Stomach (tissue), 9 donors: ENCODE results near the gene USB1. TPM values are rescaled to one million over a fixed set of nuclear protein-coding genes. Genes with fewer than 3 reads are reported as not detected.

Source experiments
- DNase-seq, 2 donors: peaks; one replicate each; pipeline versions ENCODE4 v3.0.0 to v3.0.0-alpha.2; 2013 to 2019
- H3K27ac ChIP-seq, 5 donors: fragments of 200-600 bp in 4 of 5; sonication (generic) in 4 of 5; one replicate each; pipeline ENCODE4 v1.5.1; 2013 to 2019; ENCODE audit warnings: mild to moderate bottlenecking in 1 of 5, moderate library complexity in 1 of 5
- H3K27me3 ChIP-seq, 3 donors: fragments of 200-600 bp; sonication (generic); one replicate each; pipeline ENCODE4 v1.5.1; 2017 to 2019; ENCODE audit warnings: mixed run types in 1 of 3
- H3K36me3 ChIP-seq, 4 donors: fragments of 200-600 bp; sonication (generic); 1 replicate in 3 of 4; 2 replicates in 1 of 4; pipeline ENCODE4 v1.5.1; 2016 to 2019
- H3K4me1 ChIP-seq, 4 donors: fragments of 200-600 bp; sonication (generic); one replicate each; pipeline ENCODE4 v1.5.1; 2016 to 2019
- H3K4me3 ChIP-seq, 4 donors: fragments of 200-600 bp; sonication (generic) in 3 of 4; one replicate each; pipeline ENCODE4 v1.5.1; 2016 to 2019; ENCODE audit warnings: mild to moderate bottlenecking in 1 of 4
- H3K9me3 ChIP-seq, 4 donors: fragments of 200-600 bp; sonication (generic); one replicate each; pipeline ENCODE4 v1.5.1; 2016 to 2019
- CTCF ChIP-seq, 7 experiments: fragments of 450-650 bp in 4 of 7; fragments of 200-600 bp in 3 of 7; sonication (generic) in 3 of 7; IDR thresholded peaks; one replicate each; pipeline ENCODE4 v1.5.1; 2016 to 2019; ENCODE audit warnings: antibody characterized with exemption in 7 of 7, control low read depth in 2 of 7, mild to moderate bottlenecking in 1 of 7
- EP300 ChIP-seq: sonication (generic); formaldehyde crosslinking; IDR thresholded peaks from one replicate; pipeline ENCODE4 v1.6.1; 2017; ENCODE audit warnings: antibody characterized with exemption
- POLR2A ChIP-seq, 4 donors: fragments of 450-650 bp; IDR thresholded peaks; one replicate each; pipeline ENCODE4 v1.6.1; 2016; ENCODE audit warnings: antibody characterized with exemption in 4 of 4, control low read depth in 2 of 4, mild to moderate bottlenecking in 1 of 4, moderate library complexity in 1 of 4
- POLR2AphosphoS5 ChIP-seq, 3 donors: sonication (generic); formaldehyde crosslinking; IDR thresholded peaks; one replicate each; pipeline ENCODE4 v1.6.1; 2016; ENCODE audit warnings: antibody characterized with exemption in 3 of 3
- WGBS, 5 donors: extraction: QIAGEN DNeasy Blood & Tissue Kit in 3 of 5; methylation state at CpG; one replicate each; pipeline versions ENCODE4 v1.1.5 to v1.1.7; 2013 to 2018; 5-methylcytosine and 5-hydroxymethylcytosine counted together
- intact Hi-C: fragments of 100-400 bp; cut with DNase I; formaldehyde crosslinking; loops from one replicate; pipeline ENCODE4 v1.15.1; 2023; ENCODE audit warnings: low total_unique reads
- polyA plus RNA-seq, 3 donors: library from polyadenylated mRNA; stranded (reverse); fragments of 200-250 nt; gene quantifications; one replicate each; pipeline ENCODE4 v1.2.3, GENCODE V29; 2013
- total RNA-seq, 5 donors: library from RNA; depleted of rRNA; stranded (reverse); fragments of >200 nt; gene quantifications; one replicate each; pipeline versions ENCODE4 v1.1.0 to v1.2.3, GENCODE V29; 2014 to 2016
- donor health status: healthy with polysubstance abuse.
- donor health status: Bipolar disorder and iron deficiency.
- donor health status: healthy.

The USB1 gene
- total and polyA plus RNA-seq, 8 donors, result 4.1 to 54.0 (median 23.4) TPM

DNA sequence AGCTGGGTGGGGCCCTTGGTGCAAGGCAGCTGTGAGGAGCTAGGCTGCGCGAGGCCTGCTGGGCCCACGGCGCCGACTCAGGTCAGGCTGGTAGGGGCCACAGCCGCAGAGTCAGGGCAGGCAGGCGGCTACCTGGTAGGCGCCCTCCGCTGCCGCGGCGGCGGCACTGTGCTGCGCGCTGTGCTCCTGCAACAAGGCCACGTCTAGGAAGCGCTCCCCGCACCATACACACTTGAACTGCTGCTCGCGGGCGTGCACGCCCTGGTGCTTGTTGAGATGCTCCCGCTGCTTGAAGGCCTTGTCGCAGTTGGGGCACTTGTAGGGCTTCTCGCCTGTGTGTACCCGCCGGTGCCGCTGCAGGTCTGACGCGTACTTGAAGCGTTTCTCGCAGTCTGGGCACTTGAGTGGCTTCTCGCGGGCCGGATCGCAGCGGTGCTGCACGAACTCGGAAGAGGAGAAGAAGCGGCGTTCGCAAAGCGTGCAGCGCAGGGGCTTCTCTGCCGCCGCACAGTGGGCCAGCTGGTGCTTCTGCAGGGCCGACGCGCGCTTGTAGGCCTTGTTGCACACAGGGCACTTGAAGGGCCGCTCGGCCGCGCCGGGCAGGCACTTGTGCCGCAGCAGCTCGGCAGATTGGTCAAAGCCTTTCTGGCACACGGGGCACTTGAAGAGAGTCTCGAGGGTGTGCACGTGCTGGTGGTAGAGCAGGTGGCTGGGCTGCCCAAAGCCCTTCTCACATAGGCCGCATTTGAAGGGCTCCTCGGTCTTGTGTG lies 4.6 kb upstream of the USB1 start:
- intact Hi-C loops, result loop anchor here (5.0 kb wide), 1 partner anchor 94 kb away; no protein-coding TSS in a partner anchor

GRCh38 chr16:57997176-57997527 lies 4.1 kb upstream of the USB1 start:
- intact Hi-C loops, result loop anchor here (5.0 kb wide), 1 partner anchor 95 kb away; no protein-coding TSS in a partner anchor
- Histone ChIP-seq H3K27me3 (no peaks in the 10 kb centered on the region), H3K4me3 (no peak overlapping the region), H3K27ac (no peak overlapping the region), H3K4me1 (peaks cover 20 to 60% (median 40%) of the 10 kb centered on the region in 4 donors), H3K9me3 (no peaks in the 10 kb centered on the region), H3K36me3 (peaks cover 30 to 55% (median 47%) of the 10 kb centered on the region in 4 donors)
- 94 to 98% (median 96%) methylated on average over 34 to 35 of the region's 35 CpGs for WGBS, 5 donors
- TF ChIP-seq POLR2AphosphoS5 (IDR thresholded peaks at IDR 0.05), result no peak
- no peak for TF ChIP-seq EP300
- no peak for TF ChIP-seq CTCF (IDR thresholded peaks at IDR 0.05)
- TF ChIP-seq POLR2A (IDR thresholded peaks at IDR 0.05), result no peak
- DNase-seq, result no peak

More for the DNA sequence above, 4.6 kb upstream of the USB1 start:
- H3K27ac ChIP-seq, result no peak overlapping the region
- H3K4me1 ChIP-seq, result peaks cover 18 to 54% (median 34%) of the 10 kb centered on the region in 4 donors
- H3K9me3 ChIP-seq, result no peaks in the 10 kb centered on the region
- no peak overlapping the region for H3K4me3 ChIP-seq
- peaks cover 30 to 55% (median 47%) of the 10 kb centered on the region in 4 donors for H3K36me3 ChIP-seq
- DNase-seq, result no peak
- WGBS, 5 donors, result 96 to 97% (median 96%) methylated on average over 55 to 62 of the region's 62 CpGs
- TF ChIP-seq CTCF (IDR thresholded peaks at IDR 0.05), result no peak
- no peak for TF ChIP-seq POLR2AphosphoS5 (IDR thresholded peaks at IDR 0.05)
- no peak for TF ChIP-seq POLR2A (IDR thresholded peaks at IDR 0.05)
- TF ChIP-seq EP300, result no peak
- no peaks in the 10 kb centered on the region for H3K27me3 ChIP-seq

GRCh38 chr16:57997528-57998265 lies 3.5 kb upstream of the USB1 start:
- Histone ChIP-seq H3K36me3 (peaks cover 30 to 60% (median 51%) of the 10 kb centered on the region in 4 donors), H3K27me3 (no peaks in the 10 kb centered on the region), H3K4me3 (peak overlapping the region in 1 of 4 donors; percentile 6), H3K27ac (peak overlapping the region in 2 of 5 donors; percentile 93 to 94), H3K9me3 (no peaks in the 10 kb centered on the region), H3K4me1 (peaks cover 20 to 64% (median 43%) of the 10 kb centered on the region in 4 donors)
- WGBS, 5 donors, result 92 to 99% (median 96%) methylated on average over 26 to 36 of the region's 36 CpGs
- intact Hi-C loops, result loop anchor here (5.0 kb wide), 1 partner anchor 95 kb away; no protein-coding TSS in a partner anchor
- TF ChIP-seq EP300, result no peak
- DNase-seq, result no peak

GRCh38 chr16:57998486-57998885 lies 2.7 kb upstream of the USB1 start:
- H3K36me3 ChIP-seq, result peaks cover 30 to 61% (median 57%) of the 10 kb centered on the region in 4 donors
- WGBS, 5 donors, result 49 to 79% (median 64%) methylated on average over 7 to 8 of the region's 8 CpGs
- no peak overlapping the region for H3K4me3 ChIP-seq
- DNase-seq, result peak in 1 of 2 donors; percentile 46
- no peaks in the 10 kb centered on the region for H3K9me3 ChIP-seq
- H3K27me3 ChIP-seq, result no peaks in the 10 kb centered on the region
- no peak for TF ChIP-seq POLR2AphosphoS5 (IDR thresholded peaks at IDR 0.05)
- TF ChIP-seq CTCF (IDR thresholded peaks at IDR 0.05), result no peak
- no peak for TF ChIP-seq EP300
- TF ChIP-seq POLR2A (IDR thresholded peaks at IDR 0.05), result no peak
- intact Hi-C loops, result loop anchor here (5.0 kb wide), 1 partner anchor 96 kb away; no protein-coding TSS in a partner anchor
- peak overlapping the region in 2 of 5 donors; percentile 93 to 94 for H3K27ac ChIP-seq
- H3K4me1 ChIP-seq, result peaks cover 20 to 64% (median 46%) of the 10 kb centered on the region in 4 donors
